GM23338 (cell line): ENCODE measurements around the gene CHMP6. TPM values are rescaled to one million over a fixed set of nuclear protein-coding genes. Genes with fewer than 3 reads are reported as not detected.

Experiments
- ATAC-seq: fragments of 200-7000 bp; cut with Tn5 transposase; 3 replicates; pipeline ENCODE4 v1.9.1; 2020
- DNase-seq: peaks from one replicate; pipeline ENCODE4 v3.0.0-alpha.2; 2015; ENCODE audit warnings: low spot score
- H2AFZ ChIP-seq: fragments of 200-600 bp; sonication (generic); 2 replicates; pipeline ENCODE4 v1.8.0; 2016; ENCODE audit warnings: antibody characterized with exemption, mild to moderate bottlenecking, moderate library complexity
- H3F3A ChIP-seq: fragments of 200-600 bp; sonication (generic); replicated peaks from 2 replicates; pipeline ENCODE4 v1.8.0; 2017; ENCODE audit warnings: antibody characterized with exemption, mixed run types, low read depth
- H3K27ac ChIP-seq: fragments of 200-600 bp; sonication (generic); 2 replicates; pipeline ENCODE4 v1.6.1; 2016; ENCODE audit warnings: low read depth
- H3K27me3 ChIP-seq: fragments of 200-600 bp; sonication (generic); 2 replicates; pipeline ENCODE4 v1.8.0; 2016; ENCODE audit warnings: mild to moderate bottlenecking, mixed run types, moderate library complexity; ENCODE audit not compliant: insufficient read depth
- H3K36me3 ChIP-seq: fragments of 200-600 bp; sonication (generic); 2 replicates; pipeline ENCODE4 v1.8.0; 2016; ENCODE audit warnings: mild to moderate bottlenecking; ENCODE audit not compliant: insufficient read depth
- H3K4me1 ChIP-seq: fragments of 200-600 bp; sonication (generic); 2 replicates; pipeline ENCODE4 v1.8.0; 2016; ENCODE audit warnings: mild to moderate bottlenecking, moderate library complexity; ENCODE audit not compliant: insufficient read depth
- H3K4me2 ChIP-seq: fragments of 200-600 bp; sonication (generic); 2 replicates; pipeline ENCODE4 v1.7.1; 2017; ENCODE audit warnings: mixed run types
- H3K4me3 ChIP-seq: fragments of 200-600 bp; sonication (generic); 2 replicates; pipeline ENCODE4 v1.6.1; 2016; ENCODE audit warnings: mixed run types
- H3K79me2 ChIP-seq: fragments of 200-600 bp; sonication (generic); replicated peaks from 2 replicates; pipeline ENCODE4 v1.8.0; 2017; ENCODE audit warnings: mild to moderate bottlenecking; ENCODE audit not compliant: insufficient read depth
- H3K9me2 ChIP-seq: fragments of 200-600 bp; sonication (generic); 2 replicates; pipeline ENCODE4 v1.8.0; 2017; ENCODE audit not compliant: insufficient read depth
- H4K20me1 ChIP-seq: fragments of 200-600 bp; sonication (generic); replicated peaks from 2 replicates; pipeline ENCODE4 v1.8.0; 2017; ENCODE audit warnings: mild to moderate bottlenecking; ENCODE audit not compliant: insufficient read depth
- H3K27ac Mint-ChIP-seq: 2 replicates; pipeline ENCODE4 v1.8.0; 2020; ENCODE audit warnings: inconsistent platforms, mild to moderate bottlenecking, moderate library complexity, mixed read lengths
- H3K27me3 Mint-ChIP-seq: 3 replicates; pipeline ENCODE4 v1.8.0; 2022; ENCODE audit warnings: low read depth, mild to moderate bottlenecking, moderate library complexity, mixed read lengths, inconsistent platforms; ENCODE audit not compliant: insufficient read depth, poor library complexity
- H3K36me3 Mint-ChIP-seq: 3 replicates; pipeline ENCODE4 v1.8.0; 2021; ENCODE audit warnings: low read depth, mild to moderate bottlenecking, inconsistent platforms, moderate library complexity, mixed read lengths
- H3K4me1 Mint-ChIP-seq: 3 replicates; pipeline ENCODE4 v1.8.0; 2020; ENCODE audit warnings: mild to moderate bottlenecking, inconsistent platforms, mixed read lengths
- H3K4me3 Mint-ChIP-seq: 3 replicates; pipeline ENCODE4 v1.8.0; 2021; ENCODE audit warnings: moderate library complexity, mild to moderate bottlenecking, inconsistent platforms, mixed read lengths
- H3K9me3 Mint-ChIP-seq: 3 replicates; pipeline ENCODE4 v1.8.0; 2020; ENCODE audit warnings: moderate library complexity, mild to moderate bottlenecking, inconsistent platforms, mixed read lengths
- CREB1 ChIP-seq: fragments of 250-450 bp; sonication (Bioruptor Pico); IDR thresholded peaks from 2 replicates; pipeline ENCODE4 v1.5.0; 2020; ENCODE audit warnings: low read depth, mild to moderate bottlenecking, moderate library complexity
- EZH2 ChIP-seq: fragments of 200-600 bp; sonication (generic); IDR thresholded peaks from one replicate; pipeline ENCODE4 v1.8.0; 2017; ENCODE audit warnings: antibody characterized with exemption, mild to moderate bottlenecking, low read depth; ENCODE audit not compliant: unreplicated experiment
- EZH2phosphoT487 ChIP-seq: fragments of 200-600 bp; sonication (generic); IDR thresholded peaks from one replicate; pipeline ENCODE4 v1.8.1; 2018; ENCODE audit warnings: antibody characterized with exemption; ENCODE audit not compliant: unreplicated experiment
- JUNB ChIP-seq: IDR thresholded peaks from one replicate; pipeline ENCODE4 v1.6.1; 2016; ENCODE audit warnings: antibody characterized with exemption; ENCODE audit not compliant: unreplicated experiment
- NANOG ChIP-seq: IDR thresholded peaks from 2 replicates; pipeline ENCODE4 v1.6.1; 2016; ENCODE audit warnings: antibody characterized with exemption, borderline replicate concordance
- POLR2AphosphoS5 ChIP-seq: IDR thresholded peaks from 2 replicates; pipeline ENCODE4 v1.6.1; 2016; ENCODE audit warnings: antibody characterized with exemption, low read depth
- STAT1 ChIP-seq: IDR thresholded peaks from one replicate; pipeline ENCODE4 v1.6.1; 2016; ENCODE audit warnings: antibody characterized with exemption; ENCODE audit not compliant: unreplicated experiment
- ZNF114 ChIP-seq: fragments of 250-450 bp; sonication (Bioruptor Pico); IDR thresholded peaks from 2 replicates; pipeline ENCODE4 v1.5.0; 2020; ENCODE audit warnings: mild to moderate bottlenecking, moderate library complexity
- ZNF331 ChIP-seq: fragments of 250-450 bp; sonication (Bioruptor Pico); IDR thresholded peaks from 2 replicates; pipeline ENCODE4 v1.5.0; 2020; ENCODE audit warnings: low read depth, mild to moderate bottlenecking, moderate library complexity
- polyA plus RNA-seq: library from polyadenylated mRNA; unstranded; fragments of >200 nt; fragmentation: Nextera tagmentation; extraction: Ambion mirVana; gene quantifications from 2 replicates; pipeline ENCODE4 v1.2.1, GENCODE V29; 2016
- total RNA-seq: library from RNA; depleted of rRNA; stranded (reverse); fragments of >200 nt; shearing (Covaris generic); gene quantifications from 2 replicates; pipeline ENCODE4 v1.2.3, GENCODE V29; 2014
- TF ChIP-seq, protein P1 (sequence below): IDR thresholded peaks from 2 replicates; pipeline ENCODE4 v1.6.1; 2016; ENCODE audit warnings: antibody characterized with exemption
- TF ChIP-seq, protein P2 (sequence below), 2 experiments: fragments of 200-600 bp in 1 of 2; sonication (generic) in 1 of 2; conservative IDR thresholded peaks; 2 replicates each; pipeline versions ENCODE4 v1.5.1 to v1.6.1; 2016 to 2017; ENCODE audit warnings: antibody characterized with exemption in 2 of 2, low read depth in 2 of 2, mild to moderate bottlenecking in 2 of 2, moderate library complexity in 1 of 2
- TF ChIP-seq, protein P3 (sequence below): fragments of 250-450 bp; sonication (Bioruptor Pico); IDR thresholded peaks from 2 replicates; pipeline ENCODE4 v1.5.0; 2020; ENCODE audit warnings: mild to moderate bottlenecking, moderate library complexity
- TF ChIP-seq, protein P4 (sequence below): IDR thresholded peaks from one replicate; pipeline ENCODE4 v1.6.1; 2018; ENCODE audit warnings: antibody characterized with exemption; ENCODE audit not compliant: unreplicated experiment

CHMP6 gene
- total and polyA plus RNA-seq, 2 experiments from 2014 or later, result 12.3 to 14.0 TPM

DNA sequence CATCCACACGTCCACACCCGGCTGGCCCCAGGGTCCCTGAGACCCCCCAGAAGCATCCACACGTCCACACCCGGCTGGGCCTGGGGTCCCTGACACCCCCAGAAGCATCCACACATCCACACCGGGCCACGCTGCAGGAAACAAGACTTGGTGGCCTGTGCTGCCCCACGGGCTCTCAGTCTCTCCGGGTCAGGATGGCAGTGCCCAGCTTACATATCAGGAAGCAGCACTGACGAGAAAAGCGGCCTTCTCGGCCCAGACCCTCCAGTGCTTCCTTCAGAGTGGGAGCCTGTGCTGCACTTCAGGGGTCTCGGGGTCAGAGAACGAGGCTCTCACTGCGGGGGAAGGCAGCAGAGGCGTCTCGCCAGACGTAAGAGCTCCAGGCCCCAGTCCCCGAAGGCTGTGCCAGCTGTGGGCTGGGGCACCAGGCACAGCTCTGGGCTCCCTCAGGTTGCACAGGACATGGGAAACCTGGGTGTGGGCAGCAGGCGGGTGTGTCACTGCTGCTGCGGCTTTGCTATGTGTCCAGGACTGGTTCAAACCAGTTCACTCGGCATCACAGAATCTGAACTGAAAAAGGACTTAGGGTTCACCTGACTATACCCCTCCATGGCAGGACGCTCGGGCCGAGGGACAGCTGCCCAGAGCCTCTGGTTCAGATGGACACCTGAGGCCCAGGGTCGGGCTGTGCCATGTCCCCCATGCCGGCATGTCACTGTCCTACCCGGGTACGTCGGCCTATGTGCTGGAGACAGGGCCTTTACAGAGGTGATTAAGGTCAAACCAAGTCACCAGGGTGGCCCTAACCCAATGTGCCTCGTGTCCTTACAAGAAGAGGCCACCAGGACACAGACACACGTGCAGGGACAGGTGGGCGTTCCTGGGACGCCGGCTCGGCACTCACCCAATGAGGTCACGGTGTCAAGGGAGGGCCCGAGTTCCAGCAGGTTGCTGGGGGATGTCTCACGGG is 40.2 kb upstream of the CHMP6 start:
- Mint-ChIP-seq H3K4me1 (no peaks in the 10 kb centered on the region), H3K27ac (no peak overlapping the region), H3K27me3 (peaks cover 10% of the 10 kb centered on the region), H3K9me3 (no peaks in the 10 kb centered on the region), H3K36me3 (peaks cover 12% of the 10 kb centered on the region), H3K4me3 (no peak overlapping the region)
- Histone ChIP-seq H3F3A (no peaks in the 10 kb centered on the region), H3K4me2 (no peak overlapping the region), H3K4me3 (no peak overlapping the region), H3K27me3 (no peaks in the 10 kb centered on the region), H3K36me3 (peaks cover 2% of the 10 kb centered on the region; the same call in 1 of the 2 replicates), H3K27ac (no peak overlapping the region), H3K9me2 (no peaks in the 10 kb centered on the region), H3K79me2 (no peaks in the 10 kb centered on the region), H2AFZ (no peak overlapping the region), H3K4me1 (no peaks in the 10 kb centered on the region), H4K20me1 (no peaks in the 10 kb centered on the region)
- ATAC-seq, result no peak
- TF ChIP-seq ZNF114 (CRISPR knock-in tag), result no peak
- no peak for TF ChIP-seq EZH2phosphoT487
- TF ChIP-seq, protein P1, sequence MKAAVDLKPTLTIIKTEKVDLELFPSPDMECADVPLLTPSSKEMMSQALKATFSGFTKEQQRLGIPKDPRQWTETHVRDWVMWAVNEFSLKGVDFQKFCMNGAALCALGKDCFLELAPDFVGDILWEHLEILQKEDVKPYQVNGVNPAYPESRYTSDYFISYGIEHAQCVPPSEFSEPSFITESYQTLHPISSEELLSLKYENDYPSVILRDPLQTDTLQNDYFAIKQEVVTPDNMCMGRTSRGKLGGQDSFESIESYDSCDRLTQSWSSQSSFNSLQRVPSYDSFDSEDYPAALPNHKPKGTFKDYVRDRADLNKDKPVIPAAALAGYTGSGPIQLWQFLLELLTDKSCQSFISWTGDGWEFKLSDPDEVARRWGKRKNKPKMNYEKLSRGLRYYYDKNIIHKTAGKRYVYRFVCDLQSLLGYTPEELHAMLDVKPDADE, result no peak
- TF ChIP-seq, protein P2, sequence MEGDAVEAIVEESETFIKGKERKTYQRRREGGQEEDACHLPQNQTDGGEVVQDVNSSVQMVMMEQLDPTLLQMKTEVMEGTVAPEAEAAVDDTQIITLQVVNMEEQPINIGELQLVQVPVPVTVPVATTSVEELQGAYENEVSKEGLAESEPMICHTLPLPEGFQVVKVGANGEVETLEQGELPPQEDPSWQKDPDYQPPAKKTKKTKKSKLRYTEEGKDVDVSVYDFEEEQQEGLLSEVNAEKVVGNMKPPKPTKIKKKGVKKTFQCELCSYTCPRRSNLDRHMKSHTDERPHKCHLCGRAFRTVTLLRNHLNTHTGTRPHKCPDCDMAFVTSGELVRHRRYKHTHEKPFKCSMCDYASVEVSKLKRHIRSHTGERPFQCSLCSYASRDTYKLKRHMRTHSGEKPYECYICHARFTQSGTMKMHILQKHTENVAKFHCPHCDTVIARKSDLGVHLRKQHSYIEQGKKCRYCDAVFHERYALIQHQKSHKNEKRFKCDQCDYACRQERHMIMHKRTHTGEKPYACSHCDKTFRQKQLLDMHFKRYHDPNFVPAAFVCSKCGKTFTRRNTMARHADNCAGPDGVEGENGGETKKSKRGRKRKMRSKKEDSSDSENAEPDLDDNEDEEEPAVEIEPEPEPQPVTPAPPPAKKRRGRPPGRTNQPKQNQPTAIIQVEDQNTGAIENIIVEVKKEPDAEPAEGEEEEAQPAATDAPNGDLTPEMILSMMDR (conservative IDR thresholded peaks at IDR 0.05; ENCODE audit: low read depth in 2 of 2), result no peak
- TF ChIP-seq EZH2, result no peak
- TF ChIP-seq, protein P3, sequence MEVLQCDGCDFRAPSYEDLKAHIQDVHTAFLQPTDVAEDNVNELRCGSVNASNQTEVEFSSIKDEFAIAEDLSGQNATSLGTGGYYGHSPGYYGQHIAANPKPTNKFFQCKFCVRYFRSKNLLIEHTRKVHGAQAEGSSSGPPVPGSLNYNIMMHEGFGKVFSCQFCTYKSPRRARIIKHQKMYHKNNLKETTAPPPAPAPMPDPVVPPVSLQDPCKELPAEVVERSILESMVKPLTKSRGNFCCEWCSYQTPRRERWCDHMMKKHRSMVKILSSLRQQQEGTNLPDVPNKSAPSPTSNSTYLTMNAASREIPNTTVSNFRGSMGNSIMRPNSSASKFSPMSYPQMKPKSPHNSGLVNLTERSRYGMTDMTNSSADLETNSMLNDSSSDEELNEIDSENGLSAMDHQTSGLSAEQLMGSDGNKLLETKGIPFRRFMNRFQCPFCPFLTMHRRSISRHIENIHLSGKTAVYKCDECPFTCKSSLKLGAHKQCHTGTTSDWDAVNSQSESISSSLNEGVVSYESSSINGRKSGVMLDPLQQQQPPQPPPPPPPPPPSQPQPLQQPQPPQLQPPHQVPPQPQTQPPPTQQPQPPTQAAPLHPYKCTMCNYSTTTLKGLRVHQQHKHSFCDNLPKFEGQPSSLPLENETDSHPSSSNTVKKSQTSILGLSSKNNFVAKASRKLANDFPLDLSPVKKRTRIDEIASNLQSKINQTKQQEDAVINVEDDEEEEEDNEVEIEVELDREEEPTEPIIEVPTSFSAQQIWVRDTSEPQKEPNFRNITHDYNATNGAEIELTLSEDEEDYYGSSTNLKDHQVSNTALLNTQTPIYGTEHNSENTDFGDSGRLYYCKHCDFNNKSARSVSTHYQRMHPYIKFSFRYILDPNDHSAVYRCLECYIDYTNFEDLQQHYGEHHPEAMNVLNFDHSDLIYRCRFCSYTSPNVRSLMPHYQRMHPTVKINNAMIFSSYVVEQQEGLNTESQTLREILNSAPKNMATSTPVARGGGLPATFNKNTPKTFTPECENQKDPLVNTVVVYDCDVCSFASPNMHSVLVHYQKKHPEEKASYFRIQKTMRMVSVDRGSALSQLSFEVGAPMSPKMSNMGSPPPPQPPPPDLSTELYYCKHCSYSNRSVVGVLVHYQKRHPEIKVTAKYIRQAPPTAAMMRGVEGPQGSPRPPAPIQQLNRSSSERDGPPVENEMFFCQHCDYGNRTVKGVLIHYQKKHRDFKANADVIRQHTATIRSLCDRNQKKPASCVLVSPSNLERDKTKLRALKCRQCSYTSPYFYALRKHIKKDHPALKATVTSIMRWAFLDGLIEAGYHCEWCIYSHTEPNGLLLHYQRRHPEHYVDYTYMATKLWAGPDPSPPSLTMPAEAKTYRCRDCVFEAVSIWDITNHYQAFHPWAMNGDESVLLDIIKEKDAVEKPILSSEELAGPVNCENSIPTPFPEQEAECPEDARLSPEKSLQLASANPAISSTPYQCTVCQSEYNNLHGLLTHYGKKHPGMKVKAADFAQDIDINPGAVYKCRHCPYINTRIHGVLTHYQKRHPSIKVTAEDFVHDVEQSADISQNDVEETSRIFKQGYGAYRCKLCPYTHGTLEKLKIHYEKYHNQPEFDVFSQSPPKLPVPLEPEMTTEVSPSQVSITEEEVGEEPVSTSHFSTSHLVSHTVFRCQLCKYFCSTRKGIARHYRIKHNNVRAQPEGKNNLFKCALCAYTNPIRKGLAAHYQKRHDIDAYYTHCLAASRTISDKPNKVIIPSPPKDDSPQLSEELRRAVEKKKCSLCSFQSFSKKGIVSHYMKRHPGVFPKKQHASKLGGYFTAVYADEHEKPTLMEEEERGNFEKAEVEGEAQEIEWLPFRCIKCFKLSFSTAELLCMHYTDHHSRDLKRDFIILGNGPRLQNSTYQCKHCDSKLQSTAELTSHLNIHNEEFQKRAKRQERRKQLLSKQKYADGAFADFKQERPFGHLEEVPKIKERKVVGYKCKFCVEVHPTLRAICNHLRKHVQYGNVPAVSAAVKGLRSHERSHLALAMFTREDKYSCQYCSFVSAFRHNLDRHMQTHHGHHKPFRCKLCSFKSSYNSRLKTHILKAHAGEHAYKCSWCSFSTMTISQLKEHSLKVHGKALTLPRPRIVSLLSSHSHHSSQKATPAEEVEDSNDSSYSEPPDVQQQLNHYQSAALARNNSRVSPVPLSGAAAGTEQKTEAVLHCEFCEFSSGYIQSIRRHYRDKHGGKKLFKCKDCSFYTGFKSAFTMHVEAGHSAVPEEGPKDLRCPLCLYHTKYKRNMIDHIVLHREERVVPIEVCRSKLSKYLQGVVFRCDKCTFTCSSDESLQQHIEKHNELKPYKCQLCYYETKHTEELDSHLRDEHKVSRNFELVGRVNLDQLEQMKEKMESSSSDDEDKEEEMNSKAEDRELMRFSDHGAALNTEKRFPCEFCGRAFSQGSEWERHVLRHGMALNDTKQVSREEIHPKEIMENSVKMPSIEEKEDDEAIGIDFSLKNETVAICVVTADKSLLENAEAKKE, result no peak
- no peak for TF ChIP-seq CREB1 (CRISPR knock-in tag)
- TF ChIP-seq, protein P4, sequence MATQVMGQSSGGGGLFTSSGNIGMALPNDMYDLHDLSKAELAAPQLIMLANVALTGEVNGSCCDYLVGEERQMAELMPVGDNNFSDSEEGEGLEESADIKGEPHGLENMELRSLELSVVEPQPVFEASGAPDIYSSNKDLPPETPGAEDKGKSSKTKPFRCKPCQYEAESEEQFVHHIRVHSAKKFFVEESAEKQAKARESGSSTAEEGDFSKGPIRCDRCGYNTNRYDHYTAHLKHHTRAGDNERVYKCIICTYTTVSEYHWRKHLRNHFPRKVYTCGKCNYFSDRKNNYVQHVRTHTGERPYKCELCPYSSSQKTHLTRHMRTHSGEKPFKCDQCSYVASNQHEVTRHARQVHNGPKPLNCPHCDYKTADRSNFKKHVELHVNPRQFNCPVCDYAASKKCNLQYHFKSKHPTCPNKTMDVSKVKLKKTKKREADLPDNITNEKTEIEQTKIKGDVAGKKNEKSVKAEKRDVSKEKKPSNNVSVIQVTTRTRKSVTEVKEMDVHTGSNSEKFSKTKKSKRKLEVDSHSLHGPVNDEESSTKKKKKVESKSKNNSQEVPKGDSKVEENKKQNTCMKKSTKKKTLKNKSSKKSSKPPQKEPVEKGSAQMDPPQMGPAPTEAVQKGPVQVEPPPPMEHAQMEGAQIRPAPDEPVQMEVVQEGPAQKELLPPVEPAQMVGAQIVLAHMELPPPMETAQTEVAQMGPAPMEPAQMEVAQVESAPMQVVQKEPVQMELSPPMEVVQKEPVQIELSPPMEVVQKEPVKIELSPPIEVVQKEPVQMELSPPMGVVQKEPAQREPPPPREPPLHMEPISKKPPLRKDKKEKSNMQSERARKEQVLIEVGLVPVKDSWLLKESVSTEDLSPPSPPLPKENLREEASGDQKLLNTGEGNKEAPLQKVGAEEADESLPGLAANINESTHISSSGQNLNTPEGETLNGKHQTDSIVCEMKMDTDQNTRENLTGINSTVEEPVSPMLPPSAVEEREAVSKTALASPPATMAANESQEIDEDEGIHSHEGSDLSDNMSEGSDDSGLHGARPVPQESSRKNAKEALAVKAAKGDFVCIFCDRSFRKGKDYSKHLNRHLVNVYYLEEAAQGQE, result no peak
- no peak for TF ChIP-seq JUNB
- no peak for TF ChIP-seq NANOG
- no peak for TF ChIP-seq POLR2AphosphoS5
- TF ChIP-seq ZNF331 (CRISPR knock-in tag), result no peak
- no peak for TF ChIP-seq STAT1
- no peak for DNase-seq
